HEK293 (cell line): ENCODE measurements around the gene RAD23B.

Experiments
- BCL6B ChIP-seq: fragments of 450-650 bp; formaldehyde crosslinking; IDR thresholded peaks from 2 replicates; pipeline ENCODE4 v1.5.1; 2017; ENCODE audit warnings: missing biosample characterization, missing genetic modification characterization
- REPIN1 ChIP-seq: fragments of 450-650 bp; formaldehyde crosslinking; IDR thresholded peaks from 2 replicates; pipeline ENCODE4 v1.5.1; 2017; ENCODE audit warnings: missing biosample characterization, missing genetic modification characterization, low read depth
- ZFP37 ChIP-seq: fragments of 450-650 bp; formaldehyde crosslinking; IDR thresholded peaks from 2 replicates; pipeline ENCODE4 v1.5.1; 2016; ENCODE audit warnings: missing biosample characterization, missing genetic modification characterization
- ZNF121 ChIP-seq: fragments of 450-650 bp; formaldehyde crosslinking; IDR thresholded peaks from 2 replicates; pipeline ENCODE4 v1.5.1; 2016; ENCODE audit warnings: missing biosample characterization, missing genetic modification characterization
- ZNF555 ChIP-seq: fragments of 450-650 bp; formaldehyde crosslinking; conservative IDR thresholded peaks from 2 replicates; pipeline ENCODE4 v1.5.1; 2017; ENCODE audit warnings: missing biosample characterization, mild to moderate bottlenecking, missing genetic modification characterization, inconsistent platforms
- TF ChIP-seq, protein P1 (sequence below): fragments of 450-650 bp; formaldehyde crosslinking; IDR thresholded peaks from 2 replicates; pipeline ENCODE4 v1.5.1; 2016; ENCODE audit warnings: missing biosample characterization, missing genetic modification characterization
- TF ChIP-seq, protein P2 (sequence below): fragments of 450-650 bp; formaldehyde crosslinking; IDR thresholded peaks from 2 replicates; pipeline ENCODE4 v1.5.1; 2016; ENCODE audit warnings: missing biosample characterization, missing genetic modification characterization

DNA sequence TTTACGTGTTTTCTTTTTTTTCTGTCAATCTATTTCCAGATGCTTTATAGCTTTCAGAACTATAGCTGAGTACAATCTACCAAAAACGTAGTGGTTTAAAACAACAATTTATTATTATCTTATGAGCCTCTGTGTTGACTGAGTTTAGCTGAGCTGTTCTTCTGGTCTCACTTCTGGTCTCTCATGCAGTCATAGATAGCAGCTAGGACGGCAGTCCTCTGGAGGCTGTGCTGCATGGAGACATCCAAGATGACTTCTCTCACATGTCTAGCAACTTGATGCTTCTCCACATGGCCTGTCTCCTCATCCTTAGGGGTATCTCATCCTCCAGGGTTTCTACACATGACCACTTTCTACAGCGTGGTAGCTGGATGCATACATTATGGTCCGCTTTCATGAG, 22.0 kb upstream of the RAD23B start:
- TF ChIP-seq, protein P1, sequence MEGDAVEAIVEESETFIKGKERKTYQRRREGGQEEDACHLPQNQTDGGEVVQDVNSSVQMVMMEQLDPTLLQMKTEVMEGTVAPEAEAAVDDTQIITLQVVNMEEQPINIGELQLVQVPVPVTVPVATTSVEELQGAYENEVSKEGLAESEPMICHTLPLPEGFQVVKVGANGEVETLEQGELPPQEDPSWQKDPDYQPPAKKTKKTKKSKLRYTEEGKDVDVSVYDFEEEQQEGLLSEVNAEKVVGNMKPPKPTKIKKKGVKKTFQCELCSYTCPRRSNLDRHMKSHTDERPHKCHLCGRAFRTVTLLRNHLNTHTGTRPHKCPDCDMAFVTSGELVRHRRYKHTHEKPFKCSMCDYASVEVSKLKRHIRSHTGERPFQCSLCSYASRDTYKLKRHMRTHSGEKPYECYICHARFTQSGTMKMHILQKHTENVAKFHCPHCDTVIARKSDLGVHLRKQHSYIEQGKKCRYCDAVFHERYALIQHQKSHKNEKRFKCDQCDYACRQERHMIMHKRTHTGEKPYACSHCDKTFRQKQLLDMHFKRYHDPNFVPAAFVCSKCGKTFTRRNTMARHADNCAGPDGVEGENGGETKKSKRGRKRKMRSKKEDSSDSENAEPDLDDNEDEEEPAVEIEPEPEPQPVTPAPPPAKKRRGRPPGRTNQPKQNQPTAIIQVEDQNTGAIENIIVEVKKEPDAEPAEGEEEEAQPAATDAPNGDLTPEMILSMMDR (tag by site-specific recombination): no peak
- TF ChIP-seq ZNF121 (tag by site-specific recombination) (no peak), REPIN1 (no peak), ZFP37 (tag by site-specific recombination) (no peak), ZNF555 (tag by site-specific recombination) (no peak), BCL6B (tag by site-specific recombination) (no peak)
- TF ChIP-seq, protein P2, sequence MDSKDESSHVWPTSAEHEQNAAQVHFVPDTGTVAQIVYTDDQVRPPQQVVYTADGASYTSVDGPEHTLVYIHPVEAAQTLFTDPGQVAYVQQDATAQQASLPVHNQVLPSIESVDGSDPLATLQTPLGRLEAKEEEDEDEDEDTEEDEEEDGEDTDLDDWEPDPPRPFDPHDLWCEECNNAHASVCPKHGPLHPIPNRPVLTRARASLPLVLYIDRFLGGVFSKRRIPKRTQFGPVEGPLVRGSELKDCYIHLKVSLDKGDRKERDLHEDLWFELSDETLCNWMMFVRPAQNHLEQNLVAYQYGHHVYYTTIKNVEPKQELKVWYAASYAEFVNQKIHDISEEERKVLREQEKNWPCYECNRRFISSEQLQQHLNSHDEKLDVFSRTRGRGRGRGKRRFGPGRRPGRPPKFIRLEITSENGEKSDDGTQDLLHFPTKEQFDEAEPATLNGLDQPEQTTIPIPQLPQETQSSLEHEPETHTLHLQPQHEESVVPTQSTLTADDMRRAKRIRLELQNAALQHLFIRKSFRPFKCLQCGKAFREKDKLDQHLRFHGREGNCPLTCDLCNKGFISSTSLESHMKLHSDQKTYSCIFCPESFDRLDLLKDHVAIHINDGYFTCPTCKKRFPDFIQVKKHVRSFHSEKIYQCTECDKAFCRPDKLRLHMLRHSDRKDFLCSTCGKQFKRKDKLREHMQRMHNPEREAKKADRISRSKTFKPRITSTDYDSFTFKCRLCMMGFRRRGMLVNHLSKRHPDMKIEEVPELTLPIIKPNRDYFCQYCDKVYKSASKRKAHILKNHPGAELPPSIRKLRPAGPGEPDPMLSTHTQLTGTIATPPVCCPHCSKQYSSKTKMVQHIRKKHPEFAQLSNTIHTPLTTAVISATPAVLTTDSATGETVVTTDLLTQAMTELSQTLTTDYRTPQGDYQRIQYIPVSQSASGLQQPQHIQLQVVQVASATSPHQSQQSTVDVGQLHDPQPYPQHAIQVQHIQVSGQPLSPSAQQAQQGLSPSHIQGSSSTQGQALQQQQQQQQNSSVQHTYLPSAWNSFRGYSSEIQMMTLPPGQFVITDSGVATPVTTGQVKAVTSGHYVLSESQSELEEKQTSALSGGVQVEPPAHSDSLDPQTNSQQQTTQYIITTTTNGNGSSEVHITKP (tag by site-specific recombination): no peak
